Stomach (tissue), 9 donors: ENCODE measurements around the gene COQ4. TPM values are rescaled to one million over a fixed set of nuclear protein-coding genes. Genes with fewer than 3 reads are reported as not detected.
A peak's percentile ranks its signal among the peaks of the same experiment; 100 is the strongest.

Experiments
- DNase-seq, 2 donors: peaks; one replicate each; pipeline versions ENCODE4 v3.0.0 to v3.0.0-alpha.2; 2013 to 2019
- H3K27ac ChIP-seq, 5 donors: fragments of 200-600 bp in 4 of 5; sonication (generic) in 4 of 5; one replicate each; pipeline ENCODE4 v1.5.1; 2013 to 2019; ENCODE audit warnings: mild to moderate bottlenecking in 1 of 5, moderate library complexity in 1 of 5
- H3K27me3 ChIP-seq, 3 donors: fragments of 200-600 bp; sonication (generic); one replicate each; pipeline ENCODE4 v1.5.1; 2017 to 2019; ENCODE audit warnings: mixed run types in 1 of 3
- H3K36me3 ChIP-seq, 4 donors: fragments of 200-600 bp; sonication (generic); 1 replicate in 3 of 4; 2 replicates in 1 of 4; pipeline ENCODE4 v1.5.1; 2016 to 2019
- H3K4me1 ChIP-seq, 4 donors: fragments of 200-600 bp; sonication (generic); one replicate each; pipeline ENCODE4 v1.5.1; 2016 to 2019
- H3K4me3 ChIP-seq, 4 donors: fragments of 200-600 bp; sonication (generic) in 3 of 4; one replicate each; pipeline ENCODE4 v1.5.1; 2016 to 2019; ENCODE audit warnings: mild to moderate bottlenecking in 1 of 4
- H3K9me3 ChIP-seq, 4 donors: fragments of 200-600 bp; sonication (generic); one replicate each; pipeline ENCODE4 v1.5.1; 2016 to 2019
- EP300 ChIP-seq: sonication (generic); formaldehyde crosslinking; IDR thresholded peaks from one replicate; pipeline ENCODE4 v1.6.1; 2017; ENCODE audit warnings: antibody characterized with exemption
- POLR2A ChIP-seq, 4 donors: fragments of 450-650 bp; IDR thresholded peaks; one replicate each; pipeline ENCODE4 v1.6.1; 2016; ENCODE audit warnings: antibody characterized with exemption in 4 of 4, control low read depth in 2 of 4, mild to moderate bottlenecking in 1 of 4, moderate library complexity in 1 of 4
- POLR2AphosphoS5 ChIP-seq, 3 donors: sonication (generic); formaldehyde crosslinking; IDR thresholded peaks; one replicate each; pipeline ENCODE4 v1.6.1; 2016; ENCODE audit warnings: antibody characterized with exemption in 3 of 3
- WGBS, 5 donors: extraction: QIAGEN DNeasy Blood & Tissue Kit in 3 of 5; methylation state at CpG; one replicate each; pipeline versions ENCODE4 v1.1.5 to v1.1.7; 2013 to 2018; 5-methylcytosine and 5-hydroxymethylcytosine counted together
- intact Hi-C: fragments of 100-400 bp; cut with DNase I; formaldehyde crosslinking; loops from one replicate; pipeline ENCODE4 v1.15.1; 2023; ENCODE audit warnings: low total_unique reads
- polyA plus RNA-seq, 3 donors: library from polyadenylated mRNA; stranded (reverse); fragments of 200-250 nt; gene quantifications; one replicate each; pipeline ENCODE4 v1.2.3, GENCODE V29; 2013
- total RNA-seq, 5 donors: library from RNA; depleted of rRNA; stranded (reverse); fragments of >200 nt; gene quantifications; one replicate each; pipeline versions ENCODE4 v1.1.0 to v1.2.3, GENCODE V29; 2014 to 2016
- TF ChIP-seq, protein P1 (sequence below), 7 experiments: fragments of 450-650 bp in 4 of 7; fragments of 200-600 bp in 3 of 7; sonication (generic) in 3 of 7; IDR thresholded peaks; one replicate each; pipeline ENCODE4 v1.5.1; 2016 to 2019; ENCODE audit warnings: antibody characterized with exemption in 7 of 7, control low read depth in 2 of 7, mild to moderate bottlenecking in 1 of 7
- donor health status: healthy with polysubstance abuse.
- donor health status: Bipolar disorder and iron deficiency.
- donor health status: healthy.

COQ4 gene
- total and polyA plus RNA-seq, 8 donors: 10.5 to 156 (median 63.7) TPM

DNA sequence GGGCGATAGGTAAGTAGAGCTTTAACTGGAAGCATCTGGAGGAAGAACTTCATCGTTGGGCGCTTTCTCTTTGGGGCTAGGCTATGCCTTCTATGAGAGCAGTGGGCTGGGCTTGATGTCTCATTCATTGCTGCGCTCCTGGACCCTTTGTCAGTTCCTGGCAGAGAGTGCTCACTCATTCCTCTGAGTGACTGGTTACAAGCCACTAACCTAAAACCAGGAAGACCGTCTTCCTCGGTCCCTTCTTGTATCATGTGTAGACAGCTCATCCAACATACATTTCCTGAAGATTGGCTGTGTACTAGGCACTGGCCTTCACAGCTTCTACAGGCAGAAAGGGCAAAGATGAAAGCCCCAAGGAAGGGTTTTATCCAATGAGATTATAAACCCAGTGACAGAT, 40.1 kb upstream of the COQ4 start:
- H3K27ac ChIP-seq: no peak overlapping the region
- intact Hi-C loops: no loop called here
- peaks cover 1 to 23% (median 12%) of the 10 kb centered on the region in 4 donors for H3K4me1 ChIP-seq
- no peak for DNase-seq
- H3K27me3 ChIP-seq: no peaks in the 10 kb centered on the region
- no peaks in the 10 kb centered on the region for H3K9me3 ChIP-seq
- peaks cover 4 to 27% (median 22%) of the 10 kb centered on the region in 4 donors for H3K36me3 ChIP-seq
- no peak for TF ChIP-seq POLR2A (IDR thresholded peaks at IDR 0.05)
- no peak for TF ChIP-seq EP300
- H3K4me3 ChIP-seq: no peak overlapping the region
- WGBS, 5 donors: 96 to 98% (median 97%) methylated on average over 6 of the region's 6 CpGs

DNA sequence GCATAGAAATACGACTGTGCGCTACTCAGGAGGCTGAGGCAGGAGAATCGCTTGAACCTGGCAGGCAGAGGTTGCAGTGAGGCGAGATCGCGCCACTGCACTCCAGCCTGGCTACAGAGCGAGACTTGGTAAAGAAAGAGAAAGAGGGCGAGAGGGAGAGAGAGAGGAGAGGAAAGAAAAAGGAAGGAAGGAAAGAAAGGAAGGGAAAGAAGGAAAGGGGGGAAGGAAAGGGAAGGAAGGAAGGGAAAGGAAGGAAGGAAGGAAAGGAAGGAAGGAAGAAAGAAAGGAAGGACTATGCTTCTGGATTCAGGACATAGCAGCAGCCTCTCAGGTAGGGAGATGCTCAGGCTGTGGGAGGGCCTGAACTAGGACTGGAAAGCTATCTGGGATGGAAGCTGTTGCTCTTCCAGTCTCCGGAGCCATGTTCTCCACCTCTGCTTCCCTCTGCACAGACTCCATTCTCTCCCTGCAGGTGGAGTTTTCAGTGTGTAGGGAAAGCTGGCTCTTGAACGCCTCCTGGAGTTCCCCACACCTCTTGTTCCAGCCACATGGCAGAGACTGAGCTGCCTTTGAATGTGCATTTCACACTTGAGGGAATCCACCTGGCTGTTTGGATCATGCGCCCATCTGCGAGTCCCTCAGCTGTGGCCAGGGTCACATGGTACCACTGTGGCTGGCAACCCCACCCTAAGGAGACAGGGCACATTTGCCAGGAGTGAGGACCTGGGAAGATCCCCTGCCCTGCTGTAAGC, 37.4 kb upstream of the COQ4 start:
- Histone ChIP-seq H3K36me3 (peaks cover 4 to 47% (median 42%) of the 10 kb centered on the region in 4 donors), H3K27me3 (no peaks in the 10 kb centered on the region), H3K4me1 (peaks cover 0 to under 1% (median 0%) of the 10 kb centered on the region in 4 donors), H3K9me3 (no peaks in the 10 kb centered on the region), H3K4me3 (no peak overlapping the region), H3K27ac (no peak overlapping the region)
- TF ChIP-seq, protein P1, sequence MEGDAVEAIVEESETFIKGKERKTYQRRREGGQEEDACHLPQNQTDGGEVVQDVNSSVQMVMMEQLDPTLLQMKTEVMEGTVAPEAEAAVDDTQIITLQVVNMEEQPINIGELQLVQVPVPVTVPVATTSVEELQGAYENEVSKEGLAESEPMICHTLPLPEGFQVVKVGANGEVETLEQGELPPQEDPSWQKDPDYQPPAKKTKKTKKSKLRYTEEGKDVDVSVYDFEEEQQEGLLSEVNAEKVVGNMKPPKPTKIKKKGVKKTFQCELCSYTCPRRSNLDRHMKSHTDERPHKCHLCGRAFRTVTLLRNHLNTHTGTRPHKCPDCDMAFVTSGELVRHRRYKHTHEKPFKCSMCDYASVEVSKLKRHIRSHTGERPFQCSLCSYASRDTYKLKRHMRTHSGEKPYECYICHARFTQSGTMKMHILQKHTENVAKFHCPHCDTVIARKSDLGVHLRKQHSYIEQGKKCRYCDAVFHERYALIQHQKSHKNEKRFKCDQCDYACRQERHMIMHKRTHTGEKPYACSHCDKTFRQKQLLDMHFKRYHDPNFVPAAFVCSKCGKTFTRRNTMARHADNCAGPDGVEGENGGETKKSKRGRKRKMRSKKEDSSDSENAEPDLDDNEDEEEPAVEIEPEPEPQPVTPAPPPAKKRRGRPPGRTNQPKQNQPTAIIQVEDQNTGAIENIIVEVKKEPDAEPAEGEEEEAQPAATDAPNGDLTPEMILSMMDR (IDR thresholded peaks at IDR 0.05): no peak
- intact Hi-C loops: no loop called here
- WGBS, 5 donors: 90 to 95% (median 93%) methylated on average over 10 to 12 of the region's 12 CpGs
- DNase-seq: no peak

DNA sequence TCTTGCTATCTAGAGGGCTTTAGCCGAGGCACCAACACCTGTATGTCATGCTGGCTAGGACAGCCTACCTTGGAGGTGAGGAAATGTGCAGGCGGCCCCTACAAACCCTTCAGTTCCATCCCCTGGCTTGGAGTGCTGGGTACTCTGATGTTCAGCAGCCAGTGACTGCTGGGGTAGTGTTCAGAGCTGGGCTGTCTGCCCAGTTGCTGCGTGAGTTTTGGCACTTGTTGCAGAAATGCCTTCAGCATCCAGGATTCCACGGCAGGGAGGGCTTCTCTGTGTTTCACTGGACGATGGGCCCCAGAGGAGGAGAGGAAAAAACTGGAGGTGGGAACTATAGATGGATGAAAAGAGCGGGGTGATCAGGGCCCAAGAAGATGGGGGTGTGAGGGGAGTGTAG, 36.2 kb upstream of the COQ4 start:
- Histone ChIP-seq H3K27ac (no peak overlapping the region), H3K4me1 (no peaks in the 10 kb centered on the region), H3K27me3 (no peaks in the 10 kb centered on the region), H3K36me3 (peaks cover 4 to 51% (median 42%) of the 10 kb centered on the region in 4 donors), H3K4me3 (no peak overlapping the region), H3K9me3 (no peaks in the 10 kb centered on the region)
- intact Hi-C loops: no loop called here
- no peak for TF ChIP-seq EP300
- no peak for TF ChIP-seq POLR2AphosphoS5 (IDR thresholded peaks at IDR 0.05)
- TF ChIP-seq POLR2A (IDR thresholded peaks at IDR 0.05): no peak
- TF ChIP-seq, protein P1 (IDR thresholded peaks at IDR 0.05): no peak
- WGBS, 5 donors: 55 to 66% (median 63%) methylated on average over 6 of the region's 6 CpGs
- DNase-seq: peak in 1 of 2 donors; percentile 85

DNA sequence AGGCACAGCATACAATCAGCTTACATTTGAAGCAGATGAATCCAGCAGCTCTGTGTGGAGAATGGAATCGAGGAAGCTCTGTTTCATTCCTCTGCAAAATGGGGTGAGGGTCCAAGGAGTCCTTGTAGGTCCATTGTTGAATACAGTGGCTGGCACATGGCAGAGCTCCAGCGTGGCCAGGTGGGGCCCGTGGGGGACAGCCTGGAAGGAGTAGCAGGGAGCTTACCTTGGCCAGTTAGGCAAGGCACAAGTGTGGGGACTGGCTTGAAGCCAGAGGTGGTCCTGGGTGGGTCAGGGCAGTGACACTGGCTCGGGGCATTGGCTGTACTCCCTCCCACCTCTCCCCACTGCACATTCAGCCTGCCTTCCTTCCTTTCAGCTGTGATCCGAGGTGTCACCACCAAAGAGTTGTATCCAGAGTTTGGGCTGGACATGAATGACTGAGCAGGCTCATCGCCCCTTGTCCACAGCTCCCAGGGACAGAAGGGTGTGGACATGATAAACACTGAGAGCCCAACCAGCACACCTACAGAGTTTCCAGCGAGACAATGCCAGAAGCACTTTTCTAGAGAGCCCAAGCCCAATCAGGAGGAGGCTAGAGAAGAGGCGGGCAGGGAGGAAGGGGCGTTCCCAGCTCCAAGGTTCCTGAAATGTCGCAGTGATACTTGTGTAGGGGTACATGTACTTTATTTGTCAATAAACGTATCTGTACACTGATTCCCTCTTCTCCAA, 34.2 kb upstream of the COQ4 start:
- WGBS, 5 donors: 77 to 85% (median 81%) methylated on average over 11 of the region's 11 CpGs
- Histone ChIP-seq H3K4me1 (no peaks in the 10 kb centered on the region), H3K27ac (no peak overlapping the region), H3K36me3 (peaks cover 4 to 51% (median 42%) of the 10 kb centered on the region in 4 donors), H3K4me3 (no peak overlapping the region), H3K27me3 (no peaks in the 10 kb centered on the region), H3K9me3 (no peaks in the 10 kb centered on the region)
- DNase-seq: no peak
- TF ChIP-seq POLR2A (IDR thresholded peaks at IDR 0.05): no peak
- intact Hi-C loops: no loop called here

DNA sequence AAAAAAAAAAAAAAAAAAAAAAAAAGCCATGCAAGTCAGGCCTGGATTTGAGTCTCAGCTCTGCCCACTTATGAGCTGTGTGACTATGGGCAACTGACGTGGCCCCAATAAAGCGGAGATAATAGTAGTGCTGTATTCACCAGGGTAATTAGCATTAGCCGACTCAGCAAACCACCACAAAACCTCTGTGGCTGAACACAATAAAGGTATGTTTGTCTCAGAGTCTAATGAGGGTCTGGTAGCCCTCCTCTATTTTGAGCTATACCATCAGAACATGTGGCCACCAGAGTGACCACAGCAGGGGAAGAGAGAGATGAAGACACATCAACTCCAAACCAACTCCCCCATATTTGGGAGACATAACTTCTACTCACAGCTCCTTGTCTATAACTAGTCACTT, 30.6 kb upstream of the COQ4 start:
- Histone ChIP-seq H3K27me3 (no peaks in the 10 kb centered on the region), H3K36me3 (peaks cover 0 to 31% (median 21%) of the 10 kb centered on the region in 4 donors), H3K4me1 (peaks cover 6 to 20% (median 19%) of the 10 kb centered on the region in 4 donors), H3K4me3 (no peak overlapping the region), H3K9me3 (no peaks in the 10 kb centered on the region), H3K27ac (no peak overlapping the region)
- WGBS, 5 donors: 82 to 94% (median 89%) methylated on average over 3 of the region's 3 CpGs
- TF ChIP-seq POLR2AphosphoS5 (IDR thresholded peaks at IDR 0.05): no peak
- TF ChIP-seq, protein P1 (IDR thresholded peaks at IDR 0.05): no peak
- no peak for DNase-seq
- intact Hi-C loops: no loop called here
